HepG2 (cell line): ENCODE data around the gene PDE9A.

Source experiments
- BRD4 ChIP-seq: sonication (generic); formaldehyde crosslinking; IDR thresholded peaks from 2 replicates; pipeline ENCODE4 v1.4.0; 2020; ENCODE audit warnings: missing genetic modification reagents
- ZNF263 ChIP-seq: sonication (generic); formaldehyde crosslinking; IDR thresholded peaks from 2 replicates; pipeline ENCODE4 v1.4.0; 2020; ENCODE audit warnings: missing genetic modification reagents
- TF ChIP-seq, protein P1 (sequence below): sonication (generic); formaldehyde crosslinking; IDR thresholded peaks from 2 replicates; pipeline ENCODE4 v1.4.0; 2020; ENCODE audit warnings: mild to moderate bottlenecking, missing genetic modification reagents, borderline replicate concordance

DNA sequence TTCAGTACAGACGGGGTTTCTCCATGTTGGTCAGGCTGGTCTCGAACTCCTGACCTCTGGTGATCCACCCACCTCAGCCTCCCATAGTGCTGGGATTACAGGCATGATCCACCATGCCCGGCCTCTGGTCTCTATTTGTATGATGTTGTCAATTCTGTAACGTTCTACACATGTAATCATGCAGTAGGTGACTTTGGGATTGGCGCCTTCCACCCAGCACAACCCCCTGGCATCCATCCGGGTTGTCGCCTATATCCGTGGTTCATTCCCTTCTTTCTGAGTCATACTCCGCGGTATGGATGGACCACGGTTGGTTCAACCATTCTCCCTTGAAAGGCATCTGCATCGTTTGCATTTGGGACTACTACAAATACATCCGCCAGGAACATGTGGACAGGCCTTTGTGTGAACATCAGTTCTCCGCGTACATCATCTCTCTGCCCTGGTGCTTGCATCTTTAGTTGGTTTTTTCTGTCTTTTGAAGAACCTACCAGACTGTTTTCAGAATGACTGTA is 72.1 kb downstream of the PDE9A start:
- no peak for TF ChIP-seq BRD4 (CRISPR knock-in tag)
- TF ChIP-seq ZNF263 (CRISPR knock-in tag): no peak
- TF ChIP-seq, protein P1, sequence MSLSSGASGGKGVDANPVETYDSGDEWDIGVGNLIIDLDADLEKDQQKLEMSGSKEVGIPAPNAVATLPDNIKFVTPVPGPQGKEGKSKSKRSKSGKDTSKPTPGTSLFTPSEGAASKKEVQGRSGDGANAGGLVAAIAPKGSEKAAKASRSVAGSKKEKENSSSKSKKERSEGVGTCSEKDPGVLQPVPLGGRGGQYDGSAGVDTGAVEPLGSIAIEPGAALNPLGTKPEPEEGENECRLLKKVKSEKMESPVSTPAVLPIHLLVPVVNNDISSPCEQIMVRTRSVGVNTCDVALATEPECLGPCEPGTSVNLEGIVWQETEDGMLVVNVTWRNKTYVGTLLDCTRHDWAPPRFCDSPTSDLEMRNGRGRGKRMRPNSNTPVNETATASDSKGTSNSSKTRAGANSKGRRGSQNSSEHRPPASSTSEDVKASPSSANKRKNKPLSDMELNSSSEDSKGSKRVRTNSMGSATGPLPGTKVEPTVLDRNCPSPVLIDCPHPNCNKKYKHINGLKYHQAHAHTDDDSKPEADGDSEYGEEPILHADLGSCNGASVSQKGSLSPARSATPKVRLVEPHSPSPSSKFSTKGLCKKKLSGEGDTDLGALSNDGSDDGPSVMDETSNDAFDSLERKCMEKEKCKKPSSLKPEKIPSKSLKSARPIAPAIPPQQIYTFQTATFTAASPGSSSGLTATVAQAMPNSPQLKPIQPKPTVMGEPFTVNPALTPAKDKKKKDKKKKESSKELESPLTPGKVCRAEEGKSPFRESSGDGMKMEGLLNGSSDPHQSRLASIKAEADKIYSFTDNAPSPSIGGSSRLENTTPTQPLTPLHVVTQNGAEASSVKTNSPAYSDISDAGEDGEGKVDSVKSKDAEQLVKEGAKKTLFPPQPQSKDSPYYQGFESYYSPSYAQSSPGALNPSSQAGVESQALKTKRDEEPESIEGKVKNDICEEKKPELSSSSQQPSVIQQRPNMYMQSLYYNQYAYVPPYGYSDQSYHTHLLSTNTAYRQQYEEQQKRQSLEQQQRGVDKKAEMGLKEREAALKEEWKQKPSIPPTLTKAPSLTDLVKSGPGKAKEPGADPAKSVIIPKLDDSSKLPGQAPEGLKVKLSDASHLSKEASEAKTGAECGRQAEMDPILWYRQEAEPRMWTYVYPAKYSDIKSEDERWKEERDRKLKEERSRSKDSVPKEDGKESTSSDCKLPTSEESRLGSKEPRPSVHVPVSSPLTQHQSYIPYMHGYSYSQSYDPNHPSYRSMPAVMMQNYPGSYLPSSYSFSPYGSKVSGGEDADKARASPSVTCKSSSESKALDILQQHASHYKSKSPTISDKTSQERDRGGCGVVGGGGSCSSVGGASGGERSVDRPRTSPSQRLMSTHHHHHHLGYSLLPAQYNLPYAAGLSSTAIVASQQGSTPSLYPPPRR (CRISPR knock-in tag): no peak
